Inflammatory macrophage treated with lipopolysaccharide for 4 hours (primary cell): Measurements from ENCODE around the gene FGFR4.
"Not testable (repeated sequence)": the region's sequence is repeated elsewhere in the genome, so short reads cannot be mapped to it uniquely, and the experiment has no call there.

Experiments used
- DNase-seq: peaks from one replicate; pipeline ENCODE4 v3.0.0-alpha.2; 2020

FGFR4 gene

GRCh38 chr5:177086654-177087397, at the start of gene FGFR4:
FGFR4 (plus strand) TSS chr5:177086915; CDS start chr5:177089603, 2,688 bp downstream.
- DNase-seq, result peak; percentile 52

GRCh38 chr5:177036921-177037320, 49.8 kb upstream of the FGFR4 start:
- DNase-seq, result no peak

- DNase-seq, result no peak
Measured at GRCh38 chr5:177040814-177041420, 45.8 kb upstream of the FGFR4 start.

DNA sequence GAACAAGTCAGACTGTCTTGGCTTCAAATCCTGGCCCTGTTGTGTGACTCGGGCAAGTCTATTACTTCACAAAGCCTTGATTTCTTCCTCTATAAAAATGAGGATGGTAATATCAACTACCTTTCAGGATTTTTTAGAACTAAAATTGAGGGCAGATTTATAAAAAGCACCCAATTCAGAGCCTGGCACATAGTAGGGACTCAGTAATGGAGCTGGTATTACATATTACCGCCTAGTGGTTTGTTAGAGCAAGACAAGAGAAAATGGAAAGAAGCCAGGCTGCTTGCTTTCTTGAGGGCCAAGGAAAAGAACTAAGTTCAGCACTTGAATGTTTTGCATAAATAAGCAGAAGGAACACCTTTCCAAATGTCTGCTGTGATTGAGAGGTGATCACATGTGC, 44.8 kb upstream of the FGFR4 start:
- no peak for DNase-seq

GRCh38 chr5:177043114-177043513, 43.6 kb upstream of the FGFR4 start:
- no peak for DNase-seq

DNA sequence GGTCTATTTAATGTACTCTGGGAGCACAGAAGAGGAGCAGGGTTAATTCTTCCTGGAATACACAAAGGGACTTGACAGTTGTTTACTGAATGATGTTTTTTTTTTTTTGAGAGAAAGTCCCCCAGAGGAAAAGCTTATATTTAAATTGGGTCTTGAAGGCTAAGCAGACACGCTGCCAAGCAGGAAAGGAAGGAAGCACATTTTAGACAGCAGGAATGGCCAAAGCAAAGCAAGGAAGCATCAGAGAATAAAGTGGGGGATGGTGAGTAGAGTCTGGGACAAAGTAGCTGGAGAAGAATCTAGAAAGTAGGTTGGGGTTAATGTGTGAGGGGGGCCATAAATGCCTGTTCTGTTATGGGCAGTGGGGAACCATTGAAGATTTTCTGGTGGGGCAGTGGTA, 42.8 kb upstream of the FGFR4 start:
- DNase-seq, result no peak

- DNase-seq, result no peak
Measured at GRCh38 chr5:177044641-177045040, 42.1 kb upstream of the FGFR4 start.

- DNase-seq, result no peak
Measured at GRCh38 chr5:177045631-177046030, 41.1 kb upstream of the FGFR4 start.

- not testable (repeated sequence) for DNase-seq
Measured at GRCh38 chr5:177048531-177048930, 38.2 kb upstream of the FGFR4 start.

DNA sequence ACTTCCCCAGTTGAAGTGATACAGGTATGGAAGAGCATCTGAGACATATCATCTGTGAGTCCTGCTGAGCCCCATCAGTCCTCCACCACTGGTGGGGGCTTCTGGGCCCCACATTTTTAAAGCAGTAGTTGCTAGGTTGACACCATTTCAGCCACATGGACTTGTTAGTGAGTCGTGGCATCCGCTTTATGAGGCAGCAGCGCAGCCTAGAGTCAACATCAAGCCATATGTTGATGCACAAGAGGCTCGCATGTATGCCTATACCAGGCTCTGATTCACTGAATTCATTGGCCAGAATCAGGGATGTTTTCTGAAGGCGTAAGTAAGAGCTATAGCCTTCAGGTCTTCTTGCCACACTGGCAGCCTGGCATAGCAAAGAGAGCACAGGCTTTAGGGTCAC, 37.4 kb upstream of the FGFR4 start:
- no peak for DNase-seq

DNA sequence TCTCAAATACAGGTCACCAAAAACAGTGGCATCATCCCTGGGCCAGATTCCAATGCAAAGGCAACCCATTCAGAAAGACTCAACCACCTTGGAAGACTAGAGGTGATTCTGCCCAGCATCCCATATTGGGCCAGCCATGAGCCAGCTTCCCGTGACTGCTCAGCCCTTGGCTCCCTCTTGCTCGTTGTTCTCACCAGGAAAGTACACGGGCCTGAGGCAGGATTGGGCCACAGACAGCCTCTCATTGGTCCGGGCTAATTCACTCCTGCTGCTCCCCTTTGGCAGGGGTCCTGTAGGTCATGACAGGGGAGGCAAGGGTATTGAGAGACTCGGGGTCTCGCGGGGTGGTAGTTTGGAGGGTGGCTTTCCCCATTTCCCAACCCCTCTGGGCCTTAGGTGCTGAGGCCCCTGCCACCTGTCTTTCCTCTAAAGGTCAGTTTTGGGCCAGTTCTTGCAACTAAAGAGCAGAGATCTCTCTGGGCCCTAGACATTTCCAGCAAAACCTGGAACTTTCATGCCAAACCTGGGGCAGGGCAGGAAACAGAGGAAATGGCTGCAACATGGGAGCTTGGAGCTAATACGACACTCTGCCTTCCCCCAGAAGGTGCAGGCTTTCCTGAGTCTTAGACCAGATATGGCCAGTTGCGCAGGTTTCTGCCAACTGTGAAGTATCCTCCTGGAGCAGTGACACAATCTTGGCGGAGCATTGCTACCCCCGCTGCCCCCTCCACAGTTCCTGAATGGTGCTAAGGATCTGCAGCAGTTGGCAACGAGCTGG, 22.0 kb upstream of the FGFR4 start:
- no peak for DNase-seq

DNA sequence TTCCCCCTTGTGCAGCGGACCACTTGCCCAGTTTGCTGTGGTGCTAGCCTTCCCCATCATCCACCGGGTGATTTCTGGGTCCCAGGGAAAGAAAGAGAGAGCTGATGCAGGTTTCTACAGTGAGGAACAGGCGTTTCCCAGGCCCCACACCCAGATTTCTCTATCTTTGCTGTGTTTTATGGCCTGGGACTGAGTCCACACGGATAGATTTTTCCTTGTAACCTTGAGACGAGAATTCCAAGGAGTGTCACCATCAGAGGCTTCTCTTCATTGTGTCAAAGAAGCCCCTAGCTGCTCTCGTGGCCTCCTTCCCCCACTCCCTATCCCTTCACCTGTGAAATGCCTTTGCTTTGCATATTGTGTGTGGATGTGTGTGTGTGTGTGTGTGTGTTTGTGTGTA, 21.2 kb upstream of the FGFR4 start:
- DNase-seq, result no peak

DNA sequence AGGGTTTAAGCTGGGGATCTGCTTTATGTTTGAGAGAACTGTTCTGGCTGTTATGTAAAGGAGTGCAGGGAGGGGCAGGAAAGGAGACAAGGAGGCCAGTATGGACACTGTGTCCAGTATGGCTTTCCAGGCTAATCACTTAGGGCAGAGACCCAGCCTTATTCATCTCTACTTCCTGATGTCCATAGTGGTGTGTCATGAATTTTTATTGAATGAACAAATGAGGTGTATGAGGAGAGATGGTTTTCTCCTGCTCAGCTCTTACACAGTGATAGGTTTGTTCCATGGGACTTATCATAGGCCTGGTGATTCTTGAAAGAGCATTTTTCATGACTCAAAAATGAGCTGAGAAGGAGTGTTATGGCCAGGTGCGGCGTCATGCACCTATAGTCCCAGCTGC, 20.5 kb upstream of the FGFR4 start:
- no peak for DNase-seq

DNA sequence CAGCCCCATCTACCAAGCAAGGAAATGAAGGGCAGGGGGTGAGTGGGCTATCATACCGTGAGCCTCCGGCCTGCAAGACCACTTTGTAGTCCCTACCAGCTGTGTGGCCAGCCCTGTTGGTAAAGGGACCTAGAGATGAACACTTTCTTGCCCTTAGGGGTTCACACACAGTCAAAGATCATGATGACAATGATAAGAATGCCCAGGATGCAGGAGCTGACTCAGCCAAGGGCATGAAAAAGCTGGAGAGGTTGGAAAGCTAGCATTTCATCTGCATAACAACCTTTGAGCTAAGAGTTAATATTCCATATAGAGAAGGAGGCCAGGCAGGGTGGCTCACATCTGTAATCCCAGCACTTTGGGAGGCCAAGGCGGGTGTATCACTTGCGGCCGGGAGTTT, 19.2 kb upstream of the FGFR4 start:
- no peak for DNase-seq

GRCh38 chr5:177070536-177071191, 16.1 kb upstream of the FGFR4 start:
- DNase-seq, result no peak

GRCh38 chr5:177071666-177072385, 14.9 kb upstream of the FGFR4 start:
- peak; percentile 81 for DNase-seq

- DNase-seq, result no peak
Measured at GRCh38 chr5:177077335-177077734, 9.4 kb upstream of the FGFR4 start.

DNA sequence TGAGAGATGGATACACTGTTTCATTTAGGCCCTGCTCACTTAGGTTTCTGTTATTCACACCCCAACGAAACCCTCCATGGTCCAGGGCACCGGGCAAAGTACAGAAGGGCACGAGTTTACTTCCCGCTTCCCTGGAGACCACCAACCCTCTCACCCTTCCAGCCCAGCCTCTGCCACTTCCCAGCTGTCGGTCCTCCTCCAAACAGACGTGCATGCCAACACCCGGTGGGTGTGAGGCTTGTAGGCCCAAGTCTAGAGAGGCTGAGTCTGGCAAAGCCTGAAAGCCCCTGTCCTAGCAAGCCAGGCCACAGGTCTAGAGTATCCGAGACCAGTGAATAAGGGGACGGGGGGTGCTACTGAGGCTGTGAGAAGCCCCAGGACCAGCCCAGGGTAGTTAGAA, 7.1 kb upstream of the FGFR4 start:
- DNase-seq, result no peak

DNA sequence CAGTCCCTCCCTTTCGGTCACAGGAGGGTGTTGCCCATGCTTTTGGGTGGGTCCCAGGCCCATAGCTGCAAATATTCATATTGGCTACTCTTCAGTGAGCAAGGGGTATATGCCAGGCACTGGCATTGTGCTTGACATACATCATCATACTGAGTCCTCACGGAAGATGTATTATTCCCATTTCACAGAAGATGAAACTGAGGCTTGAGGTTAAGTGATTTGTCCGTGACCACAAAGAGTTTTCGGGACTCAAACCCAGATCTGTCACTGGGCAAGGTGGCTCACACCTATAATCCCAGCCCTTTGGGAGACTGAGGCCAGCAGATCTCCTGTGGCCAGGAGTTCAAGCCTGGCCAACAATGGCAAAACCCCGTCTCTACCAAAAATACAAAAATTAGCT, 6.5 kb upstream of the FGFR4 start:
- no peak for DNase-seq

DNA sequence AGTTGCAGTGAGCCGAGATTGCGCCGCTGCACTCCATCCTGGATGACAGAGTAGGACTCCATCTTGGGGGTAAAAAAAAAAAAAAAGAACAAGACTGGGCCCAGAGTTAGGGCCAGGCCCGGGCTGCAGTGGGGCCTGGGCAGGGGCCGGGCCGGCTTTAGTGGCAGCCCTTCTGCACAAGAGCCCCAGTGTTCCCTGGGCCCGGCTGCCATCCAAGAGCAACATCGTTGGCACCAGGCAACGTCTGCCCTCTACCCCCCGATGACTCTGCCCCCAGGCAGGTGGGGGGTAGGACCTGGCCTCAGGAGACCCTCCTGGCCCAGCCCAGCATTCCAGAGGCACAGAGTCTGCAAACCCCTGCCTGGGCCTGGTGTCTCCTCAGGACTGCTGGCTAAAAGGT, 4.9 kb upstream of the FGFR4 start:
- DNase-seq, result no peak

DNA sequence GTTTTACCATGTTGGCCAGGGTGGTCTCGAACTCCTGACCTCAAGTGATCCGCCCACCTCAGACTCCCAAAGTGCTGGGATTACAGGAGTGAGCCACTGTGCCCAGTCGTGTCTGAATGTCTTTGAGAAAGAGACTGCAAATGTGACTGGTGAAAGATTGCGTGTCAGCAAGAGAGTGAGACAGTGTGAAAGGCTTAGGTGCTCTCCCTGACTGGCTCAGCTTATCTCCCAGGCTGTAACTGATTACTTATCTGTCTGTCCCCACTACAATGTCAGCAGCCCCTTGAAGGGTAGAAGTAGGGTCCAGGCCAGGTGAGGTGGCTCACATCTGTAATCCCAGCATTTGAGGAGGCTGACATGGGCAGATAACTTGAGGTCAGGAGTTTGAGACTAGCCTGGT, 3.4 kb upstream of the FGFR4 start:
- DNase-seq, result no peak

- DNase-seq, result no peak
Measured at GRCh38 chr5:177084175-177084574, 2.5 kb upstream of the FGFR4 start.
